Keratinocyte (primary cell): Measurements from ENCODE around the gene ITGBL1. TPM values are rescaled to one million over a fixed set of nuclear protein-coding genes. Genes with fewer than 3 reads are reported as not detected.

Experiments
- DNase-seq: peaks from one replicate; pipeline ENCODE4 v3.0.0-alpha.2; 2011; ENCODE audit warnings: low read depth, missing footprints, low spot score
- FAIRE-seq: peaks from 2 replicates; lab custom pipeline; 2011; peaks lifted over from hg19 to GRCh38; lab: Jason Lieb, UNC
- H2AFZ ChIP-seq: 2 replicates; pipeline ENCODE4 v1.6.0; 2012; ENCODE audit warnings: low read length, control low read depth, inconsistent platforms; ENCODE audit not compliant: control insufficient read depth
- H3K27ac ChIP-seq: 2 replicates; pipeline ENCODE4 v1.5.1; 2011; ENCODE audit warnings: low read length; ENCODE audit not compliant: control insufficient read depth, insufficient read depth
- H3K27me3 ChIP-seq: 3 replicates; pipeline ENCODE4 v1.6.0; 2011; ENCODE audit warnings: low read length; ENCODE audit not compliant: control insufficient read depth, insufficient read depth; ENCODE audit errors: extremely low read depth
- H3K36me3 ChIP-seq, 2 experiments: 2 replicates in 1 of 2; 3 replicates in 1 of 2; pipeline ENCODE4 v1.5.1; 2011; ENCODE audit warnings: low read length in 2 of 2, mild to moderate bottlenecking in 1 of 2; ENCODE audit not compliant: control insufficient read depth in 2 of 2, insufficient read depth in 2 of 2; ENCODE audit errors: extremely low read depth in 1 of 2
- H3K4me1 ChIP-seq: 3 replicates; pipeline ENCODE4 v1.5.1; 2011; ENCODE audit warnings: low read length; ENCODE audit not compliant: control insufficient read depth, insufficient read depth; ENCODE audit errors: extremely low read depth
- H3K4me2 ChIP-seq: 3 replicates; pipeline ENCODE4 v1.6.0; 2011; ENCODE audit warnings: low read depth, low read length; ENCODE audit not compliant: control insufficient read depth, insufficient read depth; ENCODE audit errors: extremely low read depth
- H3K4me3 ChIP-seq, 3 experiments: fragments of 200-600 bp in 1 of 3; sonication (generic) in 1 of 3; 2 replicates in 2 of 3; 3 replicates in 1 of 3; pipeline ENCODE4 v1.5.1; 2011 to 2016; ENCODE audit warnings: low read length in 3 of 3, mild to moderate bottlenecking in 3 of 3, control low read depth in 2 of 3, inconsistent platforms in 1 of 3, low read depth in 1 of 3, mixed read lengths in 1 of 3, mixed run types in 1 of 3, moderate library complexity in 1 of 3; ENCODE audit not compliant: control insufficient read depth in 2 of 3, insufficient read depth in 2 of 3; ENCODE audit errors: extremely low read depth in 1 of 3
- H3K79me2 ChIP-seq: 2 replicates; pipeline ENCODE4 v1.6.0; 2012; ENCODE audit warnings: low read length; ENCODE audit not compliant: control insufficient read depth, insufficient read depth
- H3K9ac ChIP-seq: 3 replicates; pipeline ENCODE4 v1.6.0; 2011; ENCODE audit warnings: low read length; ENCODE audit not compliant: control insufficient read depth, insufficient read depth; ENCODE audit errors: extremely low read depth
- H3K9me1 ChIP-seq: 3 replicates; pipeline ENCODE4 v1.6.0; 2011; ENCODE audit warnings: low read length; ENCODE audit not compliant: control insufficient read depth, insufficient read depth; ENCODE audit errors: extremely low read depth
- H3K9me3 ChIP-seq: 2 replicates; pipeline ENCODE4 v1.5.1; 2012; ENCODE audit warnings: low read depth, low read length; ENCODE audit not compliant: control insufficient read depth
- H4K20me1 ChIP-seq: 3 replicates; pipeline ENCODE4 v1.6.0; 2011; ENCODE audit warnings: low read length; ENCODE audit not compliant: control insufficient read depth, insufficient read depth; ENCODE audit errors: extremely low read depth
- CTCF ChIP-seq, 3 experiments: IDR thresholded peaks in 1 of 3; conservative IDR thresholded peaks in 1 of 3; optimal IDR thresholded peaks in 1 of 3; 2 replicates in 2 of 3; 3 replicates in 1 of 3; pipeline versions ENCODE3 to v1.5.1; 2011; ENCODE audit warnings: low read length in 3 of 3, mild to moderate bottlenecking in 3 of 3, moderate library complexity in 2 of 3, control low read depth in 1 of 3, inconsistent platforms in 1 of 3; ENCODE audit not compliant: insufficient read depth in 2 of 3; ENCODE audit errors: extremely low read depth in 1 of 3
- EZH2 ChIP-seq: IDR thresholded peaks from one replicate; pipeline ENCODE4 v1.6.1; 2012; ENCODE audit warnings: inconsistent platforms, mild to moderate bottlenecking, low read length, moderate library complexity
- dilution Hi-C: fragments of 300-500 bp; cut with MboI; formaldehyde crosslinking; loops from one replicate; pipeline ENCODE4 v1.7.0; 2020; ENCODE audit warnings: low sequenced_read_pairs; ENCODE audit not compliant: extremely low pct_ligation_motif_present
- polyA plus RNA-seq, 5 experiments: library from polyadenylated mRNA; depleted of rRNA in 3 of 5; stranded (reverse) in 3 of 5; stranded (forward) in 1 of 5; unstranded in 1 of 5; fragments of >200 nt; gene quantifications; 1 replicate in 1 of 5; 2 replicates in 3 of 5; 3 replicates in 1 of 5; pipeline versions ENCODE4 v1.2.1 to v1.2.3, GENCODE V29; 2011 to 2012; ENCODE audit warnings: missing spikeins in 2 of 5, low read depth in 1 of 5, low replicate concordance in 1 of 5

Gene ITGBL1
- polyA plus RNA-seq, 1 donor (not counting 4 experiments of a cell fraction or from before 2014, with no cell fraction given), result 2.1 TPM

DNA sequence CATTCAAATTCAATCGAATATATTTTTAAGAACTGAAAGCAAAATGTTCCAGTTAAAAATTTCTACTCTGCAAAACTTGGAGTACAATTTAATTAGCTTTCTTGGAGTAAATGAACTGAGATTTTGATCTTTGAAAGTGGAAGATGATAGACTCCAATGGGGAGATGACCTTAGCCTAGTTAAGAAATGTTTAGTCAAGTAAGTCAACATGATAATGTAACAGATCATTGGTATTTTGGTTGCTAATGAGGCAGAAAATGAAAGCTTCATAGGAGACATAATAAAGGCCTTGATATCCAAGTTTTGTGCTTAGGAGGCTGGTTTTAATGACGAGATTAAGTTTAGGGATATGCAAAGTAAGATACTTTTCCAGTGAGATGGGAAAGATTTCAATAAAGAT lies 181.7 kb downstream of the ITGBL1 start:
- H3K36me3 ChIP-seq, result no peaks in the 10 kb centered on the region
- H3K79me2 ChIP-seq, result no peaks in the 10 kb centered on the region
- no peak overlapping the region for H3K4me3 ChIP-seq
- peaks cover 3% of the 10 kb centered on the region for H3K4me1 ChIP-seq
- H3K27me3 ChIP-seq, result no peaks in the 10 kb centered on the region
- TF ChIP-seq EZH2, result no peak
- TF ChIP-seq CTCF (optimal IDR thresholded peaks at IDR 0.05 in 1 of 3, IDR thresholded peaks at IDR 0.05 in 1 of 3, conservative IDR thresholded peaks at IDR 0.05 in 1 of 3; ENCODE audit: extremely low read depth in 1 of 3, insufficient read depth in 2 of 3, low read length in 3 of 3), result no peak
- no peak for FAIRE-seq
- no peak overlapping the region for H2AFZ ChIP-seq
- DNase-seq, result no peak
- dilution Hi-C loops, result no loop called here
- no peak overlapping the region for H3K4me2 ChIP-seq
- H3K9ac ChIP-seq, result no peak overlapping the region
- H3K9me1 ChIP-seq, result no peaks in the 10 kb centered on the region
- H3K9me3 ChIP-seq, result no peaks in the 10 kb centered on the region
- H3K27ac ChIP-seq, result no peak overlapping the region
- no peaks in the 10 kb centered on the region for H4K20me1 ChIP-seq

DNA sequence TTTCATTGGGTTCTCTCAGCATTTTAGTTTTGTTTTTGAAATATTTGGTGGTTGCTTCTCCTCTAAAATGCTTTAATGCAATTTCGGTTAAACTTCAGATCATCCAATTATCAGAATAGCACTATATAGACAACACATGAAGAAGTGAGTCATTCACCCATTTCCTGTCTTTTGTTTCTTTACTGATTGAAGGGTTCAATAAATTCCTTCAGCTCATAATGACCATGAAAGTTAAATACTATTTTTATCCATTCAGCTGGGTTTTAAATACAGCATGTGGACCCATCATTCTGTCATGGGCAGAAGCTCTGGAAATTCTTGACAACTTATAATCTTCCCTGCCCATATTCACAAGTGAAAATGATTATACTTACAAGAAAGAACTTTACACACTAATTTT lies 187.2 kb downstream of the ITGBL1 start:
- H4K20me1 ChIP-seq, result no peaks in the 10 kb centered on the region
- no peaks in the 10 kb centered on the region for H3K9me1 ChIP-seq
- H3K79me2 ChIP-seq, result no peaks in the 10 kb centered on the region
- H3K27ac ChIP-seq, result no peak overlapping the region
- H3K9ac ChIP-seq, result no peak overlapping the region
- no peak overlapping the region for H2AFZ ChIP-seq
- no peaks in the 10 kb centered on the region for H3K9me3 ChIP-seq
- H3K4me1 ChIP-seq, result peaks cover 23% of the 10 kb centered on the region
- dilution Hi-C loops, result no loop called here
- TF ChIP-seq CTCF (optimal IDR thresholded peaks at IDR 0.05 in 1 of 3, IDR thresholded peaks at IDR 0.05 in 1 of 3, conservative IDR thresholded peaks at IDR 0.05 in 1 of 3; ENCODE audit: extremely low read depth in 1 of 3, insufficient read depth in 2 of 3, low read length in 3 of 3) (no peak), EZH2 (no peak)
- FAIRE-seq, result no peak
- no peaks in the 10 kb centered on the region for H3K27me3 ChIP-seq
- H3K36me3 ChIP-seq, result no peaks in the 10 kb centered on the region
- no peak overlapping the region for H3K4me3 ChIP-seq
- no peak overlapping the region for H3K4me2 ChIP-seq
- DNase-seq, result no peak
